NCI-H1092 treated with DMSO at 0.1 percent for 48 hours (cell line): Measurements from ENCODE around the gene RABL6.
"Not testable (repeated sequence)": the region's sequence is repeated elsewhere in the genome, so short reads cannot be mapped to it uniquely, and the experiment has no call there.

Experiments used
- DNase-seq: peaks from one replicate; lab custom pipeline; 2025; lab: John Stamatoyannopoulos, UW

The RABL6 gene

DNA sequence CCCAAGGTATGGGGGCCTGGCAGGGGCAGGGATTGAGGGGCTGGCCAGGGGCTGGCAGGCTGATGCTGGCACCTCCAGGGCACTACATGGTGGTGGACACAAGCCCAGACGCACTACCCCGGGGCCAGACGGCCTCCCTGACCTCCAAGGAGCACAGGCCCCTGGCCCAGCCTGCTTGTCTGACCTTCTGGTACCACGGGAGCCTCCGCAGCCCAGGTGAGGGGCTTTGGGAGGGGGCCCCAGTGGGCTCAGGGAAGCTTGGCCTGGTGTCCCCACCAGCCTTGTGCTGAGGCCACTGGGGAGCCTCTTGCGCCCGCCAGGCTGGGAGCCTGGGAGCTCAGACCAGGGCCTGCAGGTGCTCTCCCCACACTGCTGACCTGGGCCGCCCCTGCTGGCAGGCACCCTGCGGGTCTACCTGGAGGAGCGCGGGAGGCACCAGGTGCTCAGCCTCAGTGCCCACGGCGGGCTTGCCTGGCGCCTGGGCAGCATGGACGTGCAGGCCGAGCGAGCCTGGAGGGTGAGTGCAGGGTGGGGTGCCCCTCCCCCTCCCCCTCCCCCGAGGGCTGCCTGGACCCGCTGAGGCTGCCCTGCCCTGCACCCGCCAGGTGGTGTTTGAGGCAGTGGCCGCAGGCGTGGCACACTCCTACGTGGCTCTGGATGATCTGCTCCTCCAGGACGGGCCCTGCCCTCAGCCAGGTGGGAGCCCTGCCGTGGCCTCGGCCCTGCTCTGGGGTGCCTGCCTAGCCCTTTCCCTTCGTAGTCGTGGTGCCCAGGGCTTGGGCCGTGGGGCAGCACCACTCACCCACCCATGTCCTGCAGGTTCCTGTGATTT lies 50.0 kb downstream of the RABL6 start:
- no peak for DNase-seq

DNA sequence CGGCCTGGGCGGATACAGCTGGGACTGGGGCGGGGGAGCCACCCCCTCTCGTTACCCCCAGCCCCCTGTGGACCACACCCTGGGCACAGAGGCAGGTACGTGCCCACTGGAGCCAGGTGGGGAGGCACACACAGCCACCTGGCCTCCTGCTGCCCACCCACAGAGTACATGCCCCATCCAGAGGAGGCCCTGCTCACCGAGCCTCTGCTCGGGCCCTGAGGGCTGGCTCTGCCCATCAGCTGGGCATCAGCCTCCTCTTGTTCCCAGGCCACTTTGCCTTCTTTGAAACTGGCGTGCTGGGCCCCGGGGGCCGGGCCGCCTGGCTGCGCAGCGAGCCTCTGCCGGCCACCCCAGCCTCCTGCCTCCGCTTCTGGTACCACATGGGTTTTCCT lies 50.7 kb downstream of the RABL6 start:
- DNase-seq, result no peak

DNA sequence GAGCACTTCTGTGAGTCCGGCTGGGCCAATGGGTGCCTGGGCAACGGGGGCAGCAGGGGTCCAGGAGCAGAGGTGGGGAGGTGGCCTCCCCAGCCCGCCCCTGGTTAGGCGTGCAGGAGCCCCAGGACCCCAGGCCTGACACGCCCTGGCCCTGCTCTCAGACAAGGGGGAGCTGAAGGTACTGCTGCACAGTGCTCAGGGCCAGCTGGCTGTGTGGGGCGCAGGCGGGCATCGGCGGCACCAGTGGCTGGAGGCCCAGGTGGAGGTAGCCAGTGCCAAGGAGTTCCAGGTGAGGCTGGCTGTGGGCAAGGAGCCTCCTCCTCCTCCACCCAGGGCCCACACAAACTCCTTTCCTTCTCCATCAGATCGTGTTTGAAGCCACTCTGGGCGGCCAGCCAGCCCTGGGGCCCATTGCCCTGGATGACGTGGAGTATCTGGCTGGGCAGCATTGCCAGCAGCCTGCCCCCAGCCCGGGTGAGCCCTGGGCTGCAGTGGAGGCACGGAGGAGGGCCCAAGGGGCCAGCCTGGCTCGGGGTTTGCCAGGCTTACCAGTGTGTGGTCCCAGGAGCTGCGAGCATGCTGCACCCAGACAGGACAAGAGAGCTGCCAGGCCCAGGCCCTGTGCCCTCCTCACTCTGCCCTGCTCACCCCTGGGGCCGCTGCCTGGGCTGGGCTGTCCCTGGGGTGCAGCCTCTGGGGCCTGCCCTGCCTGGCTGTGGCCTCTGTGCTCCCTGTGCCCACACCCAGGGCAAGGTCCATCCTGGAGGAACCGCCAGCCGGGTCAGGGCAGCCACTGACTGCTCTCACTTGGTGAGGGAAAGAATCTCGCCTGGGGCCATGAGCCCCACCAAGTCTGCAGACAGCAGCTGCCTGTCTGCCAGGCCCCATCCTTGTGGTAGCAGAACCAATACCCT lies 51.4 kb downstream of the RABL6 start:
- DNase-seq, result no peak

DNA sequence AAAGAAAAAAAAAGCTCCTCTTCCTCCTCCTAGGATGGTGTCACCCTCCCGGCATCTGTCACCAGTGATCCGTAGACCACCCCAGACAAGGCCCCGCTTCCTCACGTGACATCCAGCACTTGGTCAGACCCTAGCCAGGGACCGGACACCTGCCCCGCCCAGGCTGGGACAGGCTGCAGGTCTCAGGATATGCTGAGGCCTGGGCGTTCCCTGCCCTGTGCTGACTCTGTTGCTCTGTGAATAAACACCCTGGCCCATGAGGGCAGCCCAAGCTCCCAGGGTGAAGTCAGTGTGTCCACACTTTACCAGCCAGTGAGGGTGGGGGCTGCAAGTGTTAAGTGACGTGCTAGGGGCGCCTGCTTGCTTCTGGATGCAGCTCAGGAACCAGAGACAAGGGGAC lies 52.8 kb downstream of the RABL6 start:
- DNase-seq, result no peak

DNA sequence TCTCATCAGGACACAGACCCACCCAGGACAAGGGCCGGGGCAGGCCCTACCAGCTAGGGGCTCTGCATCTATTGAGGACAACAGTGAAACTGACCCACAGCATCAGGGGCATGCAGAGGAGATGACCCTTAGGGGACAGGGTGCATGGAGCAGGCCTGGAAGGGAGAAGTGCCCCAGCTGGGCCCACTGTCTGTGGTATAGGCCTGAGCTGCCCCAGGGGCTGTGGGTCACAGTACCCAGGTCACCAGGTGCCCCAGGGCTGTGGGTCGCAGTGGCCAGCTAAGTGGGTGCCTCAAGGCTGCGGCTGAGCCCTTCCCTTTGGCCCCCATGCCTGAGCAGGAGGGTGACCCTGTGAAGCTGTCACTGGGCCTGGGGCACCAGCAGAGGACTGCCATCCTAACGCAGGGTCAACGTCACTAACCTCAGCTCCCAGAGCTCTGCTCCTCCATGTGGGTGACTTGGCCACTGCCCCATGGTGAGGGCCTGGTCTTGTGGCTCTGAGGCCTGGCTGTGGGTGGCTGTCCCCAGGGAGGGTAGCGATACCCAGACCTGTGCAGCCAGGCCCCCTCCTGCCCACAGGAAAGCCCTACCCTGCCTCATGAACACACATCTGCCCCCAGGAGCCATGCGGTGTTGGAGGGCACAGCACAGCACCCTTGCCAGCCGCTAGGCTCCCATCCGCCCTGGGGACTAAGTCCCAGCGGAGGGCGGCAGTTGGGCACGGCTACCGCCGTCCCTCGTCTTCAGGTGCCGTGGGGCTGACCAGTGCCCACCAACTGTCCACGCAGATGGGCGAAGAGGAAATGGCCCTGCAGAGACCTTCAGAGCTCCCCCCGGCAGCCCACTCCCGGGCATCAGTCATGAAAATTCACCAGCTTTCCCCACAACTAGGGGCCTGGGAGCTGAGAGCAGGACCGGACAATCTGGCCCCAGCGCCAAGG lies 53.5 kb downstream of the RABL6 start:
- no peak for DNase-seq

DNA sequence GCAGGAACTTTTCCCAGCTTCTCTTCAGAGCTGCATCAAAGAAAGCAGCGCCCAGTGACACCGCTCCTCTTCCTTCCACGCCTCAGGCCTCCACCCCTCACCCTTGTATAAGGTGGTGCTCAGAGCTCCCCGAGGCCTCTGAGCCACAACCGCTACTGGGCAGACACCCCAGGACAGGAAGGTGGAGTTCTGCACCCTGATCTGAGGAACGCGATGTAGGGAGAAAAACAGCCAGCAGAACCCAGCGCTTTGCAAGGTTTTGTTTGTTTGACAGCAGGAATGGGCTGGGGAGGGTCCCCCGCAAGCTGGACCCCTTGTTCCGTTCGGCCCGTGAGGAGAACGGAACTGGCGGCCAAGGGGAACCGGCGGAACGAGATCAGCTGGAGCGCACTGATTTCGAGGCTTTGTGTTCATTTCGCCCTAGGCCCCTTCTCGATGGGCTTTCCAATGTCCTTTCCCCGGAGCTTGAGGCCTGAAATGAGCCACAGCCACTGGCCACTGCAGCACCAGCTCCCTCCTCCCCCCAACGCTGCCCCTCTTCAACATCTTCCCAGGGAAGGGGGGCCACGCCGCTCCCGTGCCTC lies 54.2 kb downstream of the RABL6 start:
- no peak for DNase-seq

DNA sequence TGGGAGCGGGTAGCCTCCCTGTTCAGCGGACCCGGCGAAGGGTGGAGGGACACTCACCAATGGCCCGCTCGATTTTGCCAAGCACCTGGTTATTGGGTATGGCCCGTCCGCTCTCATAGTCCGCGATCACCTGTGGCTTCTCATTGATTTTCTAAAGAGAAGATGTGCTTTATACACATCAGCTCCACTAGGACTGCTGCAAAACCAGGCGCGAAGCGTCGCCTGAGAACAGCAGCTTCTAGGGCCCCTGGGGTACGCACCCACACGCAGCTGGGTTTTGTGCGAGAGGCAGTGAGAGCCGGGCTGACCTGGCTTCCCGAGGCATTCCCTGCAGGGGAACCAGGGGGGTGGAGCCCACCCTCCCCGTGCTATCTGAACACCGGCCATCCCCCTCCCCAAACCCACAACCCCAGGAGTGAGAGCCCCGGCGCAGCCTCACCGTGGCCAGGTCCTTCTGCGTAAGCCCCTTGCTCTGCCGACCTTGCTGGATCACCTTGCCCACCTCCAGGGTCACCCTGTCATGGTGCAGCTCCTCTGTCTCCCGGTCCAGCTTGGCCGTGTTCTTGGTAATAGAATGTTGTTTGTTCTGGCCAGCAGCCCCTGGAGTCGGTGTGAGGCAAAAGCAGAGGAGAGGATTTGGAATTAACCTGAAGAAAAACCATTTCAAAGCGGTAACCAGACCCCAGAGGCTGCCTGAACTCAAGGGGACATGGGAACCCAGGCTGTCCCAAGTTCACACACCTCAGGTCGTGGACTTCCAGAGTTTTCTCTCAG lies 55.3 kb downstream of the RABL6 start:
- DNase-seq, result no peak

DNA sequence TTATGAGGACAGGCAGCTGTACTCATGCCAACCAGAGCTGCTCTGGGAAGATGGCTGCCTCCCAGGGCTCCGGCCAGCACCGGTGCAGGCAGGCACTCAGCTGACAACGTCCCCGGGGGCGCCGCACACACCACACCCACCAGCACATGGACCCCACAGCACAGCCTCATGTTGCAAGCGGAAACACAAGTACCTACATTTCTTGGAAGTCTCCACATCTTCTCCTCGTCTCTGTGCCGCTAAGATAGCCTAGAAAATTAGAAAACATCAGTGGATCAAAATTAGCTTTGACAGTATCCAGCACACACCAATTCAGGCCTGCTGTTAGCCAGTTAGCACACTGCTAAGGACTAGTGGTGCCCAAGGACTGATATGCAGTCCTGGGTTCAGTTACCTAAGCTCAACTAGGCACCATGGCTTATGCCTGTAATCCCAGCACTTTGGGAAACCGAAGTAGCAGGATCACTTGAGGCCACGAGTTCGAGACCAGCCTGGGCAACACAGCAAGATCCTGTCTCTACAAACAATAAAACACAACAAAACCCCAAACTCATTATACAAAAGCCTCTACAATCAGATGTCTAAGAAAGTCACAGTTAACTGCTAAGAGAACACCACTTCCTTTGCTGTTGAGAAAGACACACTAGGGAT lies 56.0 kb downstream of the RABL6 start:
- DNase-seq, result no peak

DNA sequence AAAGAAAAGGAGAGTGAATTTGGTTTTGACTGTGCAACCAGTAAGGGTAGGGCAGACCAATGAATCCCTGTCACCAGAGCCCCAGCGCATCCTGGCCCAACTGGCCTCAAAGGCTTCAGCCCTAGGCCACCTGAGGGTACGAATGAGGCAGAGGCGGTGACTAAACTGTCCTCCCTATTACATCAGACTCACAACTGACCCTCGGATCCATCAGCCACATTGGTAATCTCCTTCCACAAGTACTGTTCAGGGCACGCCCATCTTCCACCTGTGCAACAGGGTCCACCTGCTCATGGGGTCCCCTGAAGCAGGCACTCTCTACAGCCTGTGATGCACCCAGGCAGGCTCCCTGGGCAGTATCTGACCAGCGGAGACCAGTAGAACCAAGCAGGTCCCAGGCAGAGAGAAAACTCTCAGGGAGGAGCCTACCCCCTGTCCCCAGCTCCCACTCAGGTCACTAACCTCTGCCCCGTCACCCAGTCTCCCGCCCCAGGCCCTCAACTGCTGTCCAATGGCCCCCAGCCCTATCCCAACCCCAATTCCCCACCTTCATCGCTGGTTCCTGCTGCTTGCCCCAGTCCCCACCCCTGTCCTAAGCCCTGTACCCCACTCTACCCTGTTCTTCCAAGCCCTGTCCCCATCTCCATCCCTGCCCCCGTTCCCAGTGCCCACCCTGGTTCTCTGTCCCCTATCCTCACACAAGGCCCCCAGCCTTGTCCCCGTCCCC lies 57.5 kb downstream of the RABL6 start:
- DNase-seq, result no peak

DNA sequence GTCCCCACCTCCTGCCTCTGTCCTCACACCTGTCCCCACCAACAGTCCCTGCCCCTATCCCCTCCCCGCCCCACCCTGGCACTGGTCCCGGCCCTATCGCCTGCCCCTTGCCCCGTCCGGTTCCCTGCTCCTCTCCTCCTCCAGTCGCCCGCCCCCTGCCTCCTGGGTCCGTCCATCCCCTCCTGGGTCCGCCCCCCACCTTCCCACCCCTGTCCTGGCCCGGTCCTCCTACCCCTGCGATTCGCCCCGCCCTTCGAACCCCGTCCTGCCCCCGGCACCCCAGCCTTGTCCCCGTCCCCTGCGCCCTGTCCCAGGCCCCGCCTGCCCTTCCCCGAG lies 58.0 kb downstream of the RABL6 start:
- no peak for DNase-seq

DNA sequence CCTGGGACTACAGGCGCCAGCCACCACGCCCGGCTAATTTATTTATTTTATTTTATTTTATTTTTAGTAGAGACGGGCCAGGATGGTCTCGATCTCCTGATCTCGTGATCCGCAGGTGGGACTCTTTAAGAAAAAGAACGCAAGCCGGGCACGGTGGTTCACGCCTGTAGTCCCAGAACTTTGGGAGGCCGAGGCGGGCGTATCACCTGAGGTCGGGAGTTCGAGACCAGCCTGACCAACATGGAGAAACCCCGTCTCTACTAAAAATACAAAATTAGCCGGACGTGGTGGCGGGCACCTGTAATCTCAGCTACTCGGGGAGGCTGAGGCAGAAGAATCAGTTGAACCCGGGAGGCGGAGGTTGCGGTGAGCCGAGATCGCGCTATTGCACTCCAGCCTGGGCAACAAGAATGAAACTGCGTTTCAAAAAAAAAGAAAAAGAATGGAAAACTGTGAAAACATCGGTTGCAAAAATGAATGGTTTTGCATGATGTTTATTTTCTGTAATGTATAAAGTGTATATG lies 59.2 kb downstream of the RABL6 start:
- DNase-seq, result not testable (repeated sequence)

DNA sequence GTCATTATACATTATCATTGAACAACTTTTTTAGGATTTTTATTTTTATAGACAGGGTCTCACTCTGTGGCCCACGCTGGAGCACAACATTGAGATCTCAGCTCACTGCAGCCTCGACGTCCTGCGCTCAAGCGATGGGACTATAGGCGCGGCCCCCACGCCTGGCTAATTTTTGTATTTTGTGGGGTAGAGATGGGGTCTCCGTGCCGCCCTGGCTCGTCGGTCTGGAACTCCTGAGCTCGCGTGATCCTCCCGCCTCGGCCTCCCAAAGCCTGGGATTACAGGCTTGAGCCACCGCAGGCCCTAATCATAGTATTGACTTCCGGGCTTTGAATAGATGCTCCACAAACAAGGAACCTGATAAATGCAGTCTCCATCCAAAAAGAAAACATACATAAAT lies 59.7 kb downstream of the RABL6 start:
- DNase-seq, result no peak

DNA sequence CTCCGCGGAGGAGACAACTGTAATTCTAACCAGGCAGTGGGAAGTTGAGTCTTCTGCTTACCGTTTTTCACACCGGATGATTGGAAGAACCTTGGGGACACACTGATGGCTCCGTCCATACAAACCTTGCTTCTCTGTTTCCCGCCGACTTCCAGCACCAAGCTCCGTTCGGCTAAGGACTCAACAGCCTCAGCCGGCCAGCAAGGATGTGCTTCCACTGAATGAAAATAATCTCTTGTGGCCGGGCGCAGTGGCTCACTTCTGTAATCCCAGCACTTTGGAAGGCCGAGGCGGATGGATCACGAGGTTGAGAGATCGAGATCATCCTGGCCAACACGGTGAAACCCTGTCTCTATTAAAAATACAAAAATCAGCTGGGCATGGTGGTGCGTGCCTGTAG lies 60.2 kb downstream of the RABL6 start:
- DNase-seq, result no peak

DNA sequence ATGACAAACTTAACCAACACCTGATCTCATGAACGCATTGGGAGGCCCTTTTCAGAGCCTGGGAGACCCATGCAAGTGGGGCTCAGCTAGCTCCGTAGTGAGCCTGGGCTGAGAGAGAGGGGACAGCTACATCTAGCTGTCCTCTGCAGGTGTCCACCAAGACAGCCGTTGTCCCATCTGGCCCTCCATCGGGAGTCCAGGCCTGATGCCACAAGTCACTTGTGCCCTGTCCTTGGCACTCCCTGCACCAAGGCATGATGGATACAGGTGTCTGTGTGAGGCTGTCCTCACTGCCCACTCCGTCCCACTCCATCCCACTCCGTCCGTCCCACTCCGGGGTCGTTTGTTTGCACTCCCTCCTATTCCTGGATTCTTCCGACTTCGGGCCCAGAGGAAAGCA lies 60.9 kb downstream of the RABL6 start:
- no peak for DNase-seq

DNA sequence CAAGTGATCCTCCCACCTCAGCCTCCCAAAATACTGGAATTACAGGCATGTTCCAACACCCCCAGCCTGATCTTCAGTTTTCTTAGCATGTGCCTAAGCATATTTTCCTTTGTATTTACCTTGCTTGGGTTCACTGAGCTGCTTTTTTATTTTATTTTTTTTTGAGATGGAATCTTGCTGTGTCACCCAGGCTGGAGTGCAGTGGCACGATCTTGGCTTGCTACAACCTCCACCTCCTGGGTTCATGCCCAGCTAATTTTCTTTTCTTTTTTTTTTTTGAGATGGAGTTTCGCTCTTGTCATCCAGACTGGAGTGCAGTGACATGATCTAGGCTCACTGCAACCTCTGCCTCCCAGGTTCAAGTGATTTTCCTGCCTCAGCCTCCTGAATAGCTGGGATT lies 61.9 kb downstream of the RABL6 start:
- DNase-seq, result not testable (repeated sequence)

DNA sequence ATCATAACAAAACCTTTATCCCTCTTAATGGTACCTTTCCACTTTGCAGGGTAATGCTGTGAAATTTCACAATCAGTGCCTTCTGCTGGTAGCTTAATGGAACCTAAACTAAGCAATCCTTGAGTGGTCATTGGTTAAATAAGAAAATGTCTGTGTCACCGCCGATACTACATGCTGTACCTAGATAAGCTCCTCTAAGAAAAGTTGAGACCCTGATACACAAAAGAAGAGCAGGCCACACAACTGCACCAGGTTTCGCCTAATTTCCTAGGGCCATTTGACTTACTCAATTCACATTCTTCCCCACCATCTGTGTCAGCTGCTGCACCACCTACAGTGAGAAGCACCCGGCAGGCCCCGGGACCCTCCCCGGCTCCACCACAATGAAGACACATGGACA lies 67.4 kb downstream of the RABL6 start:
- DNase-seq, result no peak

DNA sequence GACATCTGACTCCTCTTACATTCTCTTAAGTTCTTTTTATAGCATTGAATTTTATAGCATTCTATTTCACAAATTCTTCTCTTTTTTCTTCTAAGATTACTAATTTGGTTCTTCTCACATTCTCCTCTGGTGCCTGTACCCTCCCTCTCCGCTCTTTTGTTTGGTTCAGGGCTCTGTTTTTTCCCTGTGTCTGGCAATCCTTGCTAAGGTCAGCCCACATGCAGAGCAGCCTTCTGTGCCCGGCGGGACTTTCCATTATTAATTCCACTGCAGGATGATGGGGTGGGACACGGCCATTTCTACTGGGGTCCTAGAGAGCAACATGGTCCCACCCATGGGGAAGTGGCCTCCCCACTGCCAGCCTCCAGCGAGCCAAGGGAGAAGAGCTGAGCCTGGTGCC lies 68.7 kb downstream of the RABL6 start:
- no peak for DNase-seq

DNA sequence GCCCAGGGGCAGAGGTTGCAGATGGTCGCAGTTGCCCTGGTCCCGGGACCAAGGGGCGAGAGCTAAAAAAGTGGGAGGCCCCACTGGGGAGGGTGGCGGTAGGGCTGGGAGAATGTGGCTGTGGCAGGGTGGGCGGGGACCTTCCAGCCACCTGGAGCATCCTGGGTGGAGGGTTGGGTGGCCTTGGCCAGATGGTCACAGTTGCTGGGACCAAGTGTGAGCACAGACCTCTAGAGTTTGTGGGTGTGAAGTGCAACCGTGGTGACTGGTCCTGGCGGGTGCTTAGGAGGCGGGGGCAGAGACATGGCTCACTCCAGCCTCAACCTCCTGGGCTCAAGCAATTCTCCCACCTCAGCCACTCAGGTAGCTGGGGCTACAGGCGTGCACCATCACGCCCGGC lies 72.9 kb downstream of the RABL6 start:
- DNase-seq, result no peak

DNA sequence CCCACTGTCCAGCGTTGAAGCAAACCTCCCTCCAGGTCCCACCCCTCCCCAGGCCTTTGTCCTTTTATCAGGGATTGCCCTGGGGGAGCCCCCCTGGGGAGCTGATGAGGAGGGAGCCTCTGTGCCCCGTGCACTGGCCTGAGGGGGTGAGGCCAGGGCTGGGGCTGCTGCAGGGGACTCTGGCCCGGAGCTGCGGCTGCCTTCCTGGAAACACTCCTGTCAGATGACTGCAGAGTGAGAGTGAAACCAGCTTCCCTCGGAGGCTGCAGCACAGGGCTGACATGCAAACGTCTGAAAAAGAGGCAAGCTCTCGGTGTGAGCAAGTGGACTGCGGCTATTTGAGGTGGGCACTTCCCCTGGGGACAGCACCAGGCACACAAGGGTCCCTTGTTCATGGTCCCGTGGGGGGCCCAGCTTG lies 74.0 kb downstream of the RABL6 start:
- DNase-seq, result no peak
